GM21390 (cell line): ENCODE data around the gene DNAI1.
"Not testable (repeated sequence)": the region's sequence is repeated elsewhere in the genome, so short reads cannot be mapped to it uniquely, and the experiment has no call there.

Source experiments
- ATAC-seq: cut with Tn5 transposase; IDR thresholded peaks from one replicate; pipeline ENCODE4 v1.9.1; 2021; ENCODE audit not compliant: unreplicated experiment

Gene DNAI1

DNA sequence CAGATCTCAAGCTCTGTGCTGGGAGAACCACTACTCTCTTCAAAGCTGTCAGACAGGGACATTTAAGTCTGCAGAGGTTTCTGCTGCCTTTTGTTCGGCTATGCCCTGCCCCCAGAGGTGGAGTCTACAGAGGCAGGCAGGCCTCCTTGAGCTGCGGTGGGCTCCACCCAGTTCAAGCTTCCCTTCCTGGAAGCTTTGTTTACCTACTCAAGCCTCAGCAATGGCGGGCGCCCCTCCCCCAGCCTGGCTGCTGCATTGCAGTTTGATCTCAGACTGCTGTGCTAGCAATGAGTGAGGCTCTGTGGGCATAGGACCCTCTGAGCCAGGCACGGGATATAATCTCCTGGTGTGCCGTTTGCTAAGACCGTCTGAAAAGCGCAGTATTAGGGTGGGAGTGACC lies 73.4 kb downstream of the DNAI1 start:
- not testable (repeated sequence) for ATAC-seq

DNA sequence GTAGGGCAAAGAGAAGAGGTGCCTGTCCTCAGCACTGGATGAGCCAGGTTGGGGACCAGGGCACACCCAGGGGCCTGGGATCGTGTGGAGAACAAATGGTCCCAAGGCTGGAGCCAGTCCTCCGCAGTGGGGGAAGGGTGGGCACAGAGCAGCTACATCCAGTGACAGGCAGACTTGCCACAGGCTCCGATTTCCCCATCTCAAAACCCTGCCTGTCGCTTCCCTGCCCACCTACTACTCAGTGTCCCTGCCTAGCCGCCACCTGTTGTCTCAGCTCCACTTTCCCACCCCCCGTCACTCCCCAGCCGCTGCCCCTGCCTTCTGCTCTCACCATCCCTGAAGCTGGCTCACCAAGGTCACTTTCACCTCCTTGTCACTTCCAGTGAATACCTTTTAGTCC lies 78.1 kb downstream of the DNAI1 start:
- no peak for ATAC-seq

DNA sequence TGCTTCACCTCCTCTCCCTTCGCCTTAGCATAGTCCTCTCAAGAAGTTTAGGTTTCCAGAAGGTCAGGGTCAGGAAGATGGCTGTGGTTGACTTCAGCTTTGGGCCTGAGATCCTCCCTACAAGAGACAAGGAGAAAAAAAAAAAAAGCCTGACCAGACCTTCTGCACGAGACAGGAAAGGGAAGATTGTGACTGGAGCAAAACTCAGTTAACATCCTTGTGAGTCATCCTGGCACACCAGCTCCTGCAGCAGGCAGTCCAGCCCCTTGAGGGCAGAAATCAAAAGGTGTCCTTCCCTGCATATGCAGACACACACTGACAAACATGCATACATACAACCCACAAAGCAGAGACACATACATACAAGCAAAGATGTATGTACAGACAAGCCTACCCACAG lies 82.2 kb downstream of the DNAI1 start:
- no peak for ATAC-seq

- no peak for ATAC-seq
Observed at GRCh38 chr9:34541540-34541939, 82.9 kb downstream of the DNAI1 start.

DNA sequence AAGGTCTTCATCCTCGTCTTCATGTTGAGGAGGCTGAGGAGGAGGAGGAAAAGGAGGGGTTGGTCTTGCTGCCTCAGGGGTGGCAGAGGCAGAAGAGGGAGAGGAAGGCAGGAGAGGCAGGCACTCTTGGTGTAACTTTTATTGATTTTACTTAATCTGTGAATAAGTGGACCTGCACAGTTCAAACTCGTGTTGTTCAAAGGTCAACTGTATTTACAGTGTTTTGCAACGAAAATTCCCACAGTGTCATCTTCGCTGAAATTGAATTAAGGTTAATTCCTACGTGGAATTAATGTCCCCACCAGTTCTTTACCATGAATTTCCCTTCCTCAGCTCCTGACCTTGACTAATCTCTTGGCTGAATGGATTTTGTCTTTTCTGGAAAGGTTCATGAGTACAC lies 85.4 kb downstream of the DNAI1 start:
- ATAC-seq = no peak

- no peak for ATAC-seq
Observed at GRCh38 chr9:34545497-34545896, 86.9 kb downstream of the DNAI1 start.

GRCh38 chr9:34546102-34546833 lies 87.7 kb downstream of the DNAI1 start:
- no peak for ATAC-seq

DNA sequence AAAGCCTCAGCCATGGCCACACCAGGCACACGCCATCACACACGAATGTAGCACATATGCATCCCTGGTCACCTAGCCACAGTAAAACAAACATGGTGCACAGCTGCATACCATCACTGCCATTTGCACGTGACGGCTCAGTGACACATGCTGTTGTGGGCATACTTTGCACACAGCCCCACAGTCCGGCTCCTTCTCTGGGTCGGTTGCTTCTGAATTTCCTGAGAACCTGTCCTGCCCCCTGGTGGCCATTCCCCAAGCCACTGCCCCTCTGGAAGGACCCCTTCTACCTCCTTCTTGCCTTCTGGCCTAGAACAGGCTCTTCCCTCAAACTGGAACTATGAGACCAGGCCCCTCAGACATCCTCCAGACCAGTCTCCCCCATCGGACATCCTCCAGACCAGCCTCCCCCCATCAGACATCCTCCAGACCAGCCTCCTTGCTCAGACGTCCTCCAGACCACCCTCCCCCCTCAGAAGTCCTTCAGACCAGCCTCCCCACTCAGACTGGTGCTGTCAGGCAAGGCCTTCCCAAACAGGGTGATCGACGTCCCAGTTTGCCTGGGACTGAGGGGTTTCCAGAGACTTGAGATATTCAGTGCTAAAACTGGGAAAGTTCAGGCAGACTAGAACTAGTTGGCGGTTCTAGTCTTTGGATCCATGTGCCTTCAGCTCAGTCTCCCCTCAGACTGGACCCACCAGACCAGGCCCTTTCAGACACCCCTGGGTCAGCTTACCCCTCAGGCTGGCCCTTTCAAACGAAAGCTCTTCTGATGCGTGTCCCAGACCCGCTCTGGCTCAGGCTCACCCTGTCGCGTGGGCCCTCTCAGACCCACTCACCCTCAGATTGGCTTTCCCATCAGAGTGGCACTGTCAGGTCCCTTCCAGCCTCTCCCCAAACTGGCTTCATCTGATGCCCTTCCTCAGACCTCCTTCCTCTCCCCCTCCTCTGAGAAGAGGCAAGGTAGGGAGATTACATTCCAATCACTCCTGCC lies 88.5 kb downstream of the DNAI1 start:
- no peak for ATAC-seq

GRCh38 chr9:34547960-34548611 lies 89.5 kb downstream of the DNAI1 start:
- ATAC-seq = no peak

DNA sequence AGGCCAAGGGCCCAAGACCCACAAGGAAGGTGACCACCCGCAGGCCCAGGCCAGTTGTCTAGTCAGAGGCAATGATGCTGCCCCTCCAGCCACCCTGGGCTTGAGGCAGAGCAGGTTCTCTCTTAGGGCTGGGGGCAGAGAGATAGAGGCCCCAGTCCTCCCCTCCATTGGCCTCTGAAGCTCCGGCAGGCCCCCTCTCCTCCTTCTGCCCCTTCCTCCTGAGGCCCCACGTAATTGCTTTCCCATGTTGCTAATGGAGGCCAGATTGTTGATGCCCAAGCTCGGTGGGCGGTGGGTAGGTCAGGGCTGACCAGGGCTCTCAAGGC lies 90.8 kb downstream of the DNAI1 start:
- no peak for ATAC-seq

GRCh38 chr9:34550016-34550680 lies 91.5 kb downstream of the DNAI1 start:
- no peak for ATAC-seq

- ATAC-seq = no peak
Observed at GRCh38 chr9:34550681-34551270, 92.2 kb downstream of the DNAI1 start.

- ATAC-seq = no peak
Observed at GRCh38 chr9:34551751-34552605, 93.4 kb downstream of the DNAI1 start.

DNA sequence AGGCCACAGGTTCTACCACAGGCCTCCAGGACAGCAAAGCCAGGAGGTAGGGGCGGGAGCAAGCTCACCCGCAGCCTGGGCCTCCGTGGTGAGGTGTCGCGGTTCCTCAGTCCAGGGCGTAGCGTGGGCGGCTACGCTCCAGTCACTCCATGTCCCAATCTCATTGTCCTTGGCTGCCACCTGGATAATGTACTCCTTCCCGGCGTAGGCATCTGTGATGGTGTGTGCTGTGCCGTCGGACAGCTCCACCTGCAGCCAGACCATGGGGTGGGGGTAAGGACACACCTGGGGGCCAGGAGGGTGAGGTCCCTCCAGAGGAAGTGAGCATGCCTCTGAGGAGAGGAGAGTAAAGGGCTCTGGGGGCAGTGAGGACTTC lies 94.0 kb downstream of the DNAI1 start:
- no peak for ATAC-seq

- ATAC-seq = no peak
Observed at GRCh38 chr9:34552986-34553385, 94.4 kb downstream of the DNAI1 start.

DNA sequence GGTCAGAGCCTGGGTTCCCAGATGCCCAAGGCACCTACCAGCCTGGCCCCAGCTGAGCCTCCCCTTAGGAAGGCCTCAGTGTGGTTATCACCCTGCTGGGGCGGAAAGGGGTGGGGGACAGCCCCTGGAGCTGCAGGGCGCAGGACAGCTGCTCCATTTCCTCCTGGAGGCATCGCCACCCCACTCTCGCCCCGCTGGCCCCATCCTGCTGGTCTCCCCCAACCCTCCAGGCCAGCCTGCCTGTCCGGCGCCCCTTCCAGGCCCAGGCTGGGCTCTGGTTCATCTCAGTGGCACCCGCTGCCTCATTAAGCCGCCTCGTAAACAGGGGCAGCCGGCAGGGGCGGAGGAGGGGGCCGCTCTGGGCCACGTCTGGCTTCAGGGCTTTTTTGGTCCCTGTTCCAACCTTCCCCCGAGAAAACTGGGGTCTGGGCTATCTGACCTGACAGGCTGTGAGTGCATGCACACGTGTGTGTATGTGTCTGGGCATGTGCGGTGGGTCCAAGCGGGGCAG lies 95.0 kb downstream of the DNAI1 start:
- no peak for ATAC-seq

DNA sequence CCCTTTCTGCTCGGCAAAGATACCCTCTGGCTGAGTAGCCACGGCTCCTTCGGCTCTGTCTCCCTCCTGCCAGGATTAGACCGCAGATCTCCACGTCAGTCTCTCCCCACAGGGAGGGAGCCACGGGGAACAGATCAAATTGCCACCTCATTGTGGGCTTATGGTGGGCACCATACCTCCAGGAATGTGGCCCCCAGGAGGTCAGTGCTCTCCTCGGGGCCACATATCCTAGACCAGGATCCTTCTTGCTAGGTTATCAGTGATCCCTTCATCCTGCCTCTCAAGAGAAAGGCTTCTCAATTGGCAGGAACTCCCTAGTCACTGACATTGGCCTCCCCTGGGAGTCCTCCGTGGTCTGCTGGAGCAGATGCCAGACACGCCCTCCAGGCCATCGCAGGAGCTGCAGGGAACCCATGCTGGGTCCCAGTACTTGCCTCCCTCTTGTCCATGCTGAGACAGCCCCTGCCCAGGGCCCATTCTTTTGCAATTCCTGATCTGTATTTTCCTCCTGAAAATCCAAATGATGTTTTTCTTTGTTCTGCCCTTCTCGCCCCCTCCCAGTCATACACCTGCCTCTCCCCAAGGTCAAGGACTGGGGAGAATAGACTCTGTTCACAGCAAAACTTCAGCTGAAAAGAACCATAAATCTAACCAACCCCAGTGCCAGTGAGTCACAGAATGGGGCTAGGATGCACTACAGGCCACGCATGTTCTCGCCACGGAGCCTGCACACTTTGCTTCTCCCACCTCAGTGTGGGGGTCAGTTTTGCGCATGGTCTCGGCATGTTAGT lies 95.8 kb downstream of the DNAI1 start:
- no peak for ATAC-seq

DNA sequence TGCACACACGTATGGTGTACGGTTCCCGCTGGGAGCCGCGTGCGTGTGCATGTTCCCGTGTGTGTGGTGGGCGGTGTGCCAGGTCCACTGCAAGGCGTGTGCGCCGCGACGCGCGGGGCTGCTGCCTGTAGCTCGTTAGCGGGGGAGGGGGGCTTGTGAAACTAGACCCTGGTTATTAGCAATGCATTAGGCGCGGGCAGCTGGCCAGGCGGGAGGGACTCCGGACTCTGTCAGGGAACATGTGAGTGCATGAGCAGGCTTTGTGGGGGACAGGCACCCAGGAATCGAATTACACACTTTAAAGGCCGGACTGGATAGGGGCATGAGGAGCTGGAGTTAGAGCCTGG lies 96.4 kb downstream of the DNAI1 start:
- no peak for ATAC-seq

DNA sequence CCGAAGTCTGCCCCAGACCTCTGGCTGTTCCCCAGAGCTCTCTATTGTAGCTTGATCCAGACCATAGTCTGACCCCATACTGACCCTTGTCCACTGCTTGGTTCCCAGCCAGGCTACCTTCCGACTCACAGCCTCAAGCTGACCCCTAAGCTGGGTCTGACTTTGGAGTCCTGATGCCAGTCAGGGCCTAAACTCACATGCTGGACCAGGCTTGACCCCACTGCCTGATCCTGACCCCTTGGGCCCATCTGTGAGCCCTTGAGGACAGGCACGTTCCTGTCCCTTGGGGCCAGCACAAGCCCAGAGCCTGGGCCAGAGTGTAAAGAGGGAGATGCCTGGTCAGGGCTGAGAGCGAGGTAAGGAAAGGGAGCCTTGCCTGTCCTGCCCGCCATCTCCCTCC lies 96.9 kb downstream of the DNAI1 start:
- no peak for ATAC-seq
